NCI-H446 (cell line): ENCODE measurements around the gene XYLT1.
A peak's percentile ranks its signal among the peaks of the same experiment; 100 is the strongest.

ENCODE experiments used
- DNase-seq, 2 experiments: peaks; one replicate each; lab custom pipeline; 2025; lab: John Stamatoyannopoulos, UW

The XYLT1 gene

GRCh38 chr16:17194190-17194780 is 276.5 kb downstream of the XYLT1 start:
- no peak for DNase-seq

- DNase-seq = peak; percentile 4 to 65
These were observed 277.1 kb downstream of the XYLT1 start for GRCh38 chr16:17193566-17194100.

GRCh38 chr16:17184026-17184425 is 286.7 kb downstream of the XYLT1 start:
- DNase-seq = no peak

GRCh38 chr16:17177959-17178905 is 292.5 kb downstream of the XYLT1 start:
- no peak for DNase-seq

- DNase-seq = no peak
These were observed 293.4 kb downstream of the XYLT1 start for GRCh38 chr16:17177242-17177958.

- no peak for DNase-seq
These were observed 294.6 kb downstream of the XYLT1 start for GRCh38 chr16:17176199-17176598.

GRCh38 chr16:17173281-17173680 is 297.5 kb downstream of the XYLT1 start:
- no peak for DNase-seq

- no peak for DNase-seq
These were observed 299.3 kb downstream of the XYLT1 start for GRCh38 chr16:17171250-17172143.

GRCh38 chr16:17170435-17170834 is 300.3 kb downstream of the XYLT1 start:
- no peak for DNase-seq

GRCh38 chr16:17168181-17168580 is 302.6 kb downstream of the XYLT1 start:
- DNase-seq = no peak

- no peak for DNase-seq
These were observed 304.7 kb downstream of the XYLT1 start for GRCh38 chr16:17166095-17166494.

- DNase-seq = no peak
These were observed 308.2 kb downstream of the XYLT1 start for GRCh38 chr16:17162560-17162959.

GRCh38 chr16:17160920-17161431 is 309.8 kb downstream of the XYLT1 start:
- peak; percentile 11 to 66 for DNase-seq

- DNase-seq = no peak
These were observed 310.4 kb downstream of the XYLT1 start for GRCh38 chr16:17160285-17160853.

- no peak for DNase-seq
These were observed 311.1 kb downstream of the XYLT1 start for GRCh38 chr16:17159617-17160016.

- no peak for DNase-seq
These were observed 314.8 kb downstream of the XYLT1 start for GRCh38 chr16:17155936-17156335.

GRCh38 chr16:17155485-17155884 is 315.3 kb downstream of the XYLT1 start:
- DNase-seq = no peak

GRCh38 chr16:17154981-17155380 is 315.8 kb downstream of the XYLT1 start:
- no peak for DNase-seq

GRCh38 chr16:17152311-17152710 is 318.4 kb downstream of the XYLT1 start:
- peak in 1 of 2 experiments; percentile 10 for DNase-seq

GRCh38 chr16:17151335-17151734 is 319.4 kb downstream of the XYLT1 start:
- no peak for DNase-seq
